Raji (cell line): Measurements from ENCODE around the gene TMEM121B.

ENCODE experiments used
- POLR2A ChIP-seq: IDR thresholded peaks from 2 replicates; pipeline ENCODE4 v1.6.1; 2011; ENCODE audit warnings: low read depth, low read length, control low read depth; ENCODE audit not compliant: insufficient read depth

The TMEM121B gene

GRCh38 chr22:17095538-17095937, 25.6 kb downstream of the TMEM121B start:
- no peak for TF ChIP-seq POLR2A

- no peak for TF ChIP-seq POLR2A
Measured at GRCh38 chr22:17093081-17093480, 28.1 kb downstream of the TMEM121B start.

- no peak for TF ChIP-seq POLR2A
Measured at GRCh38 chr22:17091851-17092250, 29.3 kb downstream of the TMEM121B start.

GRCh38 chr22:17090550-17090949, 30.6 kb downstream of the TMEM121B start:
- no peak for TF ChIP-seq POLR2A

- TF ChIP-seq POLR2A = no peak
Measured at GRCh38 chr22:17087498-17088131, 33.5 kb downstream of the TMEM121B start.

GRCh38 chr22:17086788-17087497, 34.2 kb downstream of the TMEM121B start:
- no peak for TF ChIP-seq POLR2A

GRCh38 chr22:17086296-17086695, 34.9 kb downstream of the TMEM121B start:
- no peak for TF ChIP-seq POLR2A

- no peak for TF ChIP-seq POLR2A
Measured at GRCh38 chr22:17085277-17086181, 35.6 kb downstream of the TMEM121B start.

- TF ChIP-seq POLR2A = peak; percentile 67
Measured at GRCh38 chr22:17084554-17085276, 36.4 kb downstream of the TMEM121B start, which contains the start of gene IL17RA. IL17RA (plus strand) TSS chr22:17085000; CDS start chr22:17085092, 92 bp downstream.

GRCh38 chr22:17083811-17084441, 37.2 kb downstream of the TMEM121B start:
- TF ChIP-seq POLR2A = no peak

- no peak for TF ChIP-seq POLR2A
Measured at GRCh38 chr22:17083255-17083654, 37.9 kb downstream of the TMEM121B start.

- no peak for TF ChIP-seq POLR2A
Measured at GRCh38 chr22:17079572-17079971, 41.6 kb downstream of the TMEM121B start.

GRCh38 chr22:17077255-17077654, 43.9 kb downstream of the TMEM121B start:
- no peak for TF ChIP-seq POLR2A

- no peak for TF ChIP-seq POLR2A
Measured at GRCh38 chr22:17074648-17075002, 46.5 kb downstream of the TMEM121B start.
